ENCODE measurements around the gene KIF16B.

The KIF16B gene

GRCh38 chr20:16533502-16533901, 39.7 kb downstream of the KIF16B start:
- no peak for TF ChIP-seq CTCF (IDR thresholded peaks at IDR 0.05; ENCODE audit: low read depth, low read length)
- no peak for DNase-seq
- Histone ChIP-seq H3K27ac (no peak overlapping the region), H3K36me3 (no peaks in the 10 kb centered on the region), H3K9me3 (ENCODE audit: severe bottlenecking) (no peaks in the 10 kb centered on the region), H3K4me3 (ENCODE audit: low read depth, low read length) (no peak overlapping the region), H3K27me3 (ENCODE audit: insufficient read depth, low read depth, severe bottlenecking) (no peaks in the 10 kb centered on the region)

GRCh38 chr20:16531485-16531884, 41.8 kb downstream of the KIF16B start:
- H3K27me3 ChIP-seq (ENCODE audit: insufficient read depth, low read depth, severe bottlenecking) = no peaks in the 10 kb centered on the region
- H3K36me3 ChIP-seq = no peaks in the 10 kb centered on the region
- TF ChIP-seq CTCF (IDR thresholded peaks at IDR 0.05; ENCODE audit: low read depth, low read length) = no peak
- no peak for DNase-seq
- H3K27ac ChIP-seq = no peak overlapping the region
- H3K9me3 ChIP-seq (ENCODE audit: severe bottlenecking) = no peaks in the 10 kb centered on the region
- H3K4me3 ChIP-seq (ENCODE audit: low read depth, low read length) = no peak overlapping the region

- Histone ChIP-seq H3K4me3 (ENCODE audit: low read depth, low read length) (no peak overlapping the region), H3K9me3 (ENCODE audit: severe bottlenecking) (no peaks in the 10 kb centered on the region), H3K36me3 (no peaks in the 10 kb centered on the region), H3K27me3 (ENCODE audit: insufficient read depth, low read depth, severe bottlenecking) (no peaks in the 10 kb centered on the region), H3K27ac (no peak overlapping the region)
- no peak for TF ChIP-seq CTCF (IDR thresholded peaks at IDR 0.05; ENCODE audit: low read depth, low read length)
- DNase-seq = no peak
Measured at GRCh38 chr20:16530201-16530681, 43.0 kb downstream of the KIF16B start.

GRCh38 chr20:16528078-16528477, 45.2 kb downstream of the KIF16B start:
- no peak for DNase-seq
- Histone ChIP-seq H3K27ac (no peak overlapping the region), H3K9me3 (ENCODE audit: severe bottlenecking) (no peaks in the 10 kb centered on the region), H3K4me3 (ENCODE audit: low read depth, low read length) (no peak overlapping the region), H3K27me3 (ENCODE audit: insufficient read depth, low read depth, severe bottlenecking) (no peaks in the 10 kb centered on the region), H3K36me3 (no peaks in the 10 kb centered on the region)
- no peak for TF ChIP-seq CTCF (IDR thresholded peaks at IDR 0.05; ENCODE audit: low read depth, low read length)

GRCh38 chr20:16527438-16527837, 45.8 kb downstream of the KIF16B start:
- DNase-seq = no peak
- no peak overlapping the region for H3K27ac ChIP-seq
- no peaks in the 10 kb centered on the region for H3K27me3 ChIP-seq (ENCODE audit: insufficient read depth, low read depth, severe bottlenecking)
- no peak overlapping the region for H3K4me3 ChIP-seq (ENCODE audit: low read depth, low read length)
- no peaks in the 10 kb centered on the region for H3K36me3 ChIP-seq
- H3K9me3 ChIP-seq (ENCODE audit: severe bottlenecking) = no peaks in the 10 kb centered on the region
- TF ChIP-seq CTCF (IDR thresholded peaks at IDR 0.05; ENCODE audit: low read depth, low read length) = no peak

Measured in WERI-Rb-1 (cell line).